Measurements from ENCODE around the gene GOLGA6L6.
"Not testable (repeated sequence)": the region's sequence is repeated elsewhere in the genome, so short reads cannot be mapped to it uniquely, and the experiment has no call there.

Gene GOLGA6L6

GRCh38 chr15:20541700-20542099, at the start of gene GOLGA6L6:
Gene GOLGA6L6, minus strand, starts transcription at chr15:20541800. Its CDS starts 91 bp downstream, at chr15:20541709.
- in situ Hi-C loops (cut with MboI; ENCODE audit: low sequenced_read_pairs): not testable (repeated sequence)

- in situ Hi-C loops (cut with MboI; ENCODE audit: low sequenced_read_pairs): not testable (repeated sequence)
These were observed 48.5 kb upstream of the GOLGA6L6 start for GRCh38 chr15:20590069-20590468.

GRCh38 chr15:20586821-20587220, 45.2 kb upstream of the GOLGA6L6 start:
- in situ Hi-C loops (cut with MboI; ENCODE audit: low sequenced_read_pairs): not testable (repeated sequence)

- in situ Hi-C loops (cut with MboI; ENCODE audit: low sequenced_read_pairs): not testable (repeated sequence)
These were observed 41.1 kb upstream of the GOLGA6L6 start for GRCh38 chr15:20582726-20583115.

GRCh38 chr15:20582109-20582725, 40.6 kb upstream of the GOLGA6L6 start:
- in situ Hi-C loops (cut with MboI; ENCODE audit: low sequenced_read_pairs): not testable (repeated sequence)

- in situ Hi-C loops (cut with MboI; ENCODE audit: low sequenced_read_pairs): not testable (repeated sequence)
These were observed 39.9 kb upstream of the GOLGA6L6 start for GRCh38 chr15:20581261-20582108.

- in situ Hi-C loops (cut with MboI; ENCODE audit: low sequenced_read_pairs): not testable (repeated sequence)
These were observed 38.1 kb upstream of the GOLGA6L6 start for GRCh38 chr15:20579662-20580061.

- in situ Hi-C loops (cut with MboI; ENCODE audit: low sequenced_read_pairs): not testable (repeated sequence)
These were observed 9.7 kb upstream of the GOLGA6L6 start for GRCh38 chr15:20551289-20551688.

GRCh38 chr15:20505926-20506658, 35.5 kb downstream of the GOLGA6L6 start:
- in situ Hi-C loops (cut with MboI; ENCODE audit: low sequenced_read_pairs): not testable (repeated sequence)

- in situ Hi-C loops (cut with MboI; ENCODE audit: low sequenced_read_pairs): not testable (repeated sequence)
These were observed 38.8 kb downstream of the GOLGA6L6 start for GRCh38 chr15:20502839-20503238.

GRCh38 chr15:20501512-20502222, 39.9 kb downstream of the GOLGA6L6 start:
- in situ Hi-C loops (cut with MboI; ENCODE audit: low sequenced_read_pairs): not testable (repeated sequence)

- in situ Hi-C loops (cut with MboI; ENCODE audit: low sequenced_read_pairs): not testable (repeated sequence)
These were observed 43.8 kb downstream of the GOLGA6L6 start for GRCh38 chr15:20497781-20498180.

- in situ Hi-C loops (cut with MboI; ENCODE audit: low sequenced_read_pairs): not testable (repeated sequence)
These were observed 48.6 kb downstream of the GOLGA6L6 start for GRCh38 chr15:20493035-20493434.

- in situ Hi-C loops (cut with MboI; ENCODE audit: low sequenced_read_pairs): not testable (repeated sequence)
These were observed 49.0 kb downstream of the GOLGA6L6 start for GRCh38 chr15:20492598-20492997.

GRCh38 chr15:20489320-20489719, 52.3 kb downstream of the GOLGA6L6 start:
- in situ Hi-C loops (cut with MboI; ENCODE audit: low sequenced_read_pairs): not testable (repeated sequence)

Data from hTERT RPE-1 (cell line).